Activated CD4-positive, CD25-positive, alpha-beta regulatory T cell treated with anti-CD3 and anti-CD28 coated beads, Interleukin-2, amount 50 U/mL, for 16 hours (primary cell): ENCODE results near the gene NSMF.
"Not testable (repeated sequence)": the region's sequence is repeated elsewhere in the genome, so short reads cannot be mapped to it uniquely, and the experiment has no call there.

Experiments used
- DNase-seq: peaks from one replicate; pipeline ENCODE4 v3.0.0-alpha.2; 2020; ENCODE audit warnings: low read depth, low spot score

NSMF gene

GRCh38 chr9:137415451-137415850, 43.7 kb downstream of the NSMF start:
- no peak for DNase-seq

DNA sequence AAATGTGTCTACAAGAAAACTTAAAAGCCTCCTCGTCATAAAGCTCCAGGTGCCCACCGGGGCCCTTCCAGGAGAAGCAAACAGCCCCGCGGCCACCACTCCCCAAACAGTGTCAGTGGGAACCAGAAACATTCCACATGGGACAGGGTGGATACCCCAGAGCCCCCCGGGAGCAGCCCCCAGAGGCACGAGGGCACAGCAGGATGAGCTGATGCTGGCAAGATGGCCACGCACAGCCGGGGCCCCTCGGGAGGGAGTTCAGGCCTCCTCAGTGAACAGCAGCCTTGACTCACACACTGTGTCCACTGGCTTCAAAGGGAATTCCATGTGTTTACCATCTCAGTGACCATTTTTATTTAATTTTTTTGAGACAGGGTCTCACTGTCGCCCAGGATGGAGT, 46.7 kb downstream of the NSMF start:
- no peak for DNase-seq

- no peak for DNase-seq
Measured at GRCh38 chr9:137411645-137412380, 47.3 kb downstream of the NSMF start.

DNA sequence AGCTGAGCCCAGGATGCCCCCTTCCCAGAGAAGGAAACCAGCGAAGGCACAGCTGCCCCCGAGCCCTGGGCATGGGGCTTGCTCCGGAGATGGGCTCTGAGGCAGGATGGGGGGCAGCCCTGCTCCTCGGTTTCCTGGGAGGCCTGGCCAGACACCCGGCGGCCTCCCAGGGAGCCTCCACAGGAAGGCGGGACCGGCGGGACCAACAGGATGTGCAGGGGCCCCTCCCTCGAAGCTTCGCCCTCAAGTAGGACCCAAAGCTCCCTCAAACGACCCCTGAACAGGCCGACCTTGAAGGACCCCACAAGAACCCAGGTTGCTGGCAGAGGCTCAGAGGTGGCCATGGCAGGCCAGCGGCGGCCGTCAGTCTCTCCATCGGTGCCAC, 47.9 kb downstream of the NSMF start:
- DNase-seq, result no peak

GRCh38 chr9:137410891-137411249, 48.3 kb downstream of the NSMF start:
- DNase-seq, result no peak

GRCh38 chr9:137410236-137410890, 48.8 kb downstream of the NSMF start:
- not testable (repeated sequence) for DNase-seq

- no peak for DNase-seq
Measured at GRCh38 chr9:137409515-137409914, 49.6 kb downstream of the NSMF start.

DNA sequence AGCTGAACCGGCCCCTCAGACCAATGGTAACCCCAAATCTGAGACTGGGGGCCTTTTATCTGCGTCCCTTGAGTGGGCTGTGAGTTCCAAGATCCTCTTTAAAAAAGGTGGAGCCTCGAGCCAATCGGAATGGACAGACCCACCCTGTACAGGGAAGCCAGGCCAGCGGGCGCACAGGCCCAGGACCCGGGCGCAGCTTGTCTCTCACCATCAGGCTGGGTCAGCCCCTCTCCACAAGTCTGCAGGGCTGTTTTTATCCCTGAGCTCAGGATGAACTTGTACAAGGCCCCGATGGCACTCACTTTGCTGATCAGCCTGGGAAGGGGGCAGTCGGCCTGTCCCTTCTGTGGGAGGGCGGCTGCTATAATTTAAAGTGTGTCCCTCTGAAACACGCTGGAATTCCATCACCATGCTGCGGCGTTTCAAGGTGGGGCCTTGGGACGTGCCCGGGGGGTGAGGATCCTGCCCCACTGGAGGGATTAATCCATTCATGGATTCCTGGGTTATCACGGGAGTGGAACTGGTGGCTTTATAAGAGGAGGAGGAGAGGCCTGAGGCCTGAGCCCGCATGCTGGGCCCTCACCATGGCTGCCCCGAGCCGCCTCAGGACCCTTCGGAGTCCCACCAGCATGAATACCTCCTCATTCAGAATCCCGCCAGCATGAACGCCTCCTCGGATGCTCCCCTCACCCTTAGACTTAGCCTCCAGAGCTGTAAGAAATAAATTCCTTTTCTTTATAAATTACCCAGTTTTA, 50.3 kb downstream of the NSMF start:
- DNase-seq, result no peak

GRCh38 chr9:137407590-137408300, 51.4 kb downstream of the NSMF start:
- DNase-seq, result no peak

DNA sequence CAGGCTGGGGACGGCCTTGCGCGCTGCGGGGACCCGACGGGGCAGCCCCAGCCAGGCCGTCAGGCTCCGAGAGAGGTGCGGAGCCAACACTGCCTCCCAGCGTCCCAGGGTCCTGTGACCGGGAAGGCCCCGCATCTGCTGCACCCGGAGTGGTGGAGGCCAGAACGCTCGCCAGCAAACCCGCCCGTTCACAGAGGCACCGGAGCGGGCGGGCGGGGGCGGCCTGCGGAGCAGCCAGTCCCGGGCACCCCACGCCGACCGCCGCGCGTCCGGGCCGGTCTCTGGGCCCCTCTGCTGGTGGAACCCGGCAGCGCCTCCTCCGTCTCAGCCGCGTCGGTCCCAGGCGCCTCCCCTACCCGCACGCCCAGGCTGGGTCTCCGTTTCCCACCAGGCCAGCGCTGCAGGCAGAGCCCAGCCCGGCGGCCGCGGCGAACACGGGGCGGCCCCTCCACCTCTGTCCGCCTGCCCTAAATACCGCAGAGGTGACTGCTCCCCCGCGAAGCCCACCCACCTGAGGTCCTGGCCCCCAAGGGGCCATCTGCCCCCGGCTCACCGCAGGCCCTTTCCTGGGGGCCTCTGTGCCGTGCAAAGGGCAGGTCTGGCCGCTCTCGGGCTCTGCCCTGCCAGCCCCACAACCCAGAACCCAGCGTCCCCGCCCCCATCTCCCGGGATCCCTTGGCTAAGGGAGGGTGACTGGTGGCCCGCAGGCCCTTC, 52.1 kb downstream of the NSMF start:
- peak; percentile 38 for DNase-seq

DNA sequence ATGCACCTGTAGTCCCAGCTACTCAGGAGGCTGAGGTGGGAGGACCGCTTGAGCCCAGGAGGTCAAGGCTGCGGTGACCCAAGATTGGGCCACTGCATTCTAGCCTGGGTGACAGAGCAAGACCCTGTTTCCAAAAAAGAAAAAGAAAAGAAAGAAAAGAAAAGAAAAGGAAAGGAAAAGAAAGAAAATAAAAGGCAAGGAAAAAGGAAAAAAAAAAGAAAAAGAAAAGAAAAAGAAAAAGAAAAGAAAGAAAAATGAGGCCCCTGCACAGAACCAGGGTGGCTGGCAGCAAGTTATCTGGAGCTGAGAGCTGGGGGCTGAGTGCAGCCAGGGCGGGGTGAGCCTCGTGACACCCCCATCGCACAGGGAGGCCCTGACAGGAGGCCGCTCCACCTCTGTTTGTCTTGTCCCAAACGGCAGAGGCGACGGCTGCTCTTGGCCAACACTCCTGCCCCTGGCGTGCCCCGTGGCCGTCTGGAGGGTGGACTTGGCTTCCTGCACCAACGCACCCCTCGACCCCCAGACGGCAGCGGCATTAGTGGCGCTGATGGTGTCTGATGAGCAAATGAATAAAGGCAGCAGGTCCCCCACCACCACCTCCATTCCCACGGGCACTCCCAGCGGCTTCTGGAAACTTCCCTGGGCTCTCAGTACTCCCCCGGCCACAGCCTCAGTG, 52.9 kb downstream of the NSMF start:
- DNase-seq, result no peak

DNA sequence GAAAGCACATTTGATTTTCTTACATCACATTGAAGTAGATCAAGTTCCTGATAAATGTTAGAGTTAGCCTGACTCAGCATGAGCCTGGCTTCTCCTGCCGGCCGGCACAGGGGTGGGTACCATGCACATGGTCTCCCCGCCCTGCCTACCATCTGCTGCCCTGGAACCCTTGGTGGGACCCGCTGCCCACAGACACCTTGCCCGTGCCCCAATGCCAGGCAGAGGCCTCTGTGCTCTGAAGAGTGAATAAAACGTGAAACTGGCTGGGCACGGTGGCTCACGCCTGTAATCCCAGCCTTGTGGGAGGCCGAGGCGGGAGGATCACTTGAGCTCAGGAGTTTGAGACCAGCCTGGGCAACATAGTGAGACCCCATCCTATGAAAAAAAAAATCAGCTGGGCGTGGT, 53.5 kb downstream of the NSMF start:
- no peak for DNase-seq

- no peak for DNase-seq
Measured at GRCh38 chr9:137404961-137405567, 54.1 kb downstream of the NSMF start.

GRCh38 chr9:137403269-137403668, 55.9 kb downstream of the NSMF start:
- DNase-seq, result no peak

GRCh38 chr9:137402746-137403145, 56.4 kb downstream of the NSMF start:
- no peak for DNase-seq

GRCh38 chr9:137398561-137399468, 60.3 kb downstream of the NSMF start:
- DNase-seq, result no peak

DNA sequence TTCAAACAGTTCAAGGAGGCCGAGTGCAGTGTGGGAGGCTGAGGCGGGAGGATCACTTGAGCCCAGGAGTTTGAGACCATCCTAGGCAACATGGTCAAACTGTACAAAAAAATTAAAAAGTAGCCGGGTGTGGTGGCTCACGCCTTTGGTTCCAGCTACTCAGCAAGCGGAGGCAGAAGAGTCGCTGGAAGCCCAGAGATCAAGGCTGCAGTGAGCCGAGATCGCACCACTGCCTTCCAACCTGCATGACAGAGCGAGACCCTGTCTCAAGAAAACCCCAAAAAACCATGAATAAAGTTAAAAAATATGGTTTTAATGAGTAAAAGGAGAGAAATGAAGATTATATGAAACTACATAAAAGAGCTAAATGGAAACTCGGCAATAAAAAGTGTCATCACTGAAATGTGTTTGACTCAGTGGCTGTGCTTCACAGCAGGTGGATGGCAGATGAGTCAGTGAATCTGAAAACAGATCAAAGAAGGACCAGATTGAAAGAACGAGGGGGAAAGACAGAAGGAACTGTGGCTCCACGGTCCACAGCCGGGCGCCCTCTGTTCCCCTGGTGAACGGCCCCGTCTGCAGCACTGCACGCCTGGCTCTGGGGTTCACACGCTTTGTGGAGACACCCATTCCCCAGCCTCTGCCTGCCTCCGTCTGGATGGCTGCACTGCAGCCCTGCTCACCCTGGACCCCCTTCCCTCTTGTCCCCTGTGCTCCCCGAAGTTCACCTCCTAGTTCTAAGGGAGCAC, 61.3 kb downstream of the NSMF start:
- no peak for DNase-seq
